ENCODE results near the gene DVL2.

The DVL2 gene

GRCh38 chr17:7237761-7238419 is 3.6 kb upstream of the DVL2 start:
- DNase-seq (ENCODE audit: low read depth) = peak; percentile 81

- no peak for DNase-seq (ENCODE audit: low read depth)
Observed at GRCh38 chr17:7237266-7237760, 3.0 kb upstream of the DVL2 start.

- no peak for DNase-seq (ENCODE audit: low read depth)
Observed at GRCh38 chr17:7236808-7237207, 2.5 kb upstream of the DVL2 start.

- no peak for DNase-seq (ENCODE audit: low read depth)
Observed at GRCh38 chr17:7235693-7236665, 1.7 kb upstream of the DVL2 start.

GRCh38 chr17:7233701-7234082 is 625 bp downstream of the DVL2 start:
- no peak for DNase-seq (ENCODE audit: low read depth)

- DNase-seq (ENCODE audit: low read depth) = no peak
Observed at GRCh38 chr17:7232114-7232513, 2.2 kb downstream of the DVL2 start.

- no peak for DNase-seq (ENCODE audit: low read depth)
Observed at GRCh38 chr17:7229504-7229903, 4.8 kb downstream of the DVL2 start.

- no peak for DNase-seq (ENCODE audit: low read depth)
Observed at GRCh38 chr17:7228920-7229319, 5.4 kb downstream of the DVL2 start.

GRCh38 chr17:7226721-7227710 is 7.3 kb downstream of the DVL2 start:
- no peak for DNase-seq (ENCODE audit: low read depth)

- DNase-seq (ENCODE audit: low read depth) = no peak
Observed at GRCh38 chr17:7225711-7226331, 8.5 kb downstream of the DVL2 start.

GRCh38 chr17:7224661-7225111 is 9.6 kb downstream of the DVL2 start:
- no peak for DNase-seq (ENCODE audit: low read depth)

GRCh38 chr17:7224110-7224509 is 10.2 kb downstream of the DVL2 start:
- no peak for DNase-seq (ENCODE audit: low read depth)

- DNase-seq (ENCODE audit: low read depth) = no peak
Observed at GRCh38 chr17:7223375-7223774, 10.9 kb downstream of the DVL2 start.

GRCh38 chr17:7222972-7223292 is 11.4 kb downstream of the DVL2 start:
- DNase-seq (ENCODE audit: low read depth) = no peak

GRCh38 chr17:7222093-7222971 is 12.0 kb downstream of the DVL2 start:
- DNase-seq (ENCODE audit: low read depth) = no peak

- no peak for DNase-seq (ENCODE audit: low read depth)
Observed at GRCh38 chr17:7221278-7222092, 12.8 kb downstream of the DVL2 start.

GRCh38 chr17:7220593-7221277 is 13.6 kb downstream of the DVL2 start:
- DNase-seq (ENCODE audit: low read depth) = no peak

- DNase-seq (ENCODE audit: low read depth) = peak; percentile 83
Observed at GRCh38 chr17:7219812-7220592, 14.3 kb downstream of the DVL2 start, which contains the start of the genes ACADVL and DLG4. TSS of gene ACADVL (plus strand) at chr17:7219938. CDS start at chr17:7219985, 47 bp downstream. TSS of gene DLG4 (minus strand) at chr17:7219836.

Data from activated T-cell treated with anti-CD3 and anti-CD28 coated beads for 48 hours (primary cell).